SH-SY5Y (cell line): ENCODE measurements around the gene KCNJ6.

Experiments used
- GATA2 ChIP-seq: IDR thresholded peaks from 2 replicates; pipeline ENCODE4 v1.6.1; 2011; ENCODE audit warnings: mild to moderate bottlenecking, low read depth, low read length
- GATA3 ChIP-seq: IDR thresholded peaks from 2 replicates; pipeline ENCODE4 v1.6.1; 2011; ENCODE audit warnings: low read depth, mild to moderate bottlenecking, low read length, moderate library complexity

- TF ChIP-seq GATA2 (no peak), GATA3 (no peak)
Measured at GRCh38 chr21:37932936-37933335, 16.7 kb upstream of the KCNJ6 start.
